Activated T-cell treated with anti-CD3 and anti-CD28 coated beads, Interleukin-2, amount 50 U/mL, for 24 hours (primary cell): ENCODE data around the gene ST3GAL6.

Experiments
- DNase-seq: peaks from one replicate; pipeline ENCODE4 v3.0.0-alpha.2; 2020
- H3K27ac Mint-ChIP-seq: 2 replicates; pipeline ENCODE4 v1.8.0; 2020; ENCODE audit warnings: mild to moderate bottlenecking, mixed read lengths
- H3K27me3 Mint-ChIP-seq: 2 replicates; pipeline ENCODE4 v1.8.0; 2020; ENCODE audit warnings: mixed read lengths
- H3K36me3 Mint-ChIP-seq: 2 replicates; pipeline ENCODE4 v1.8.0; 2020; ENCODE audit warnings: low read depth, mixed read lengths
- H3K4me1 Mint-ChIP-seq: 2 replicates; pipeline ENCODE4 v1.8.0; 2020; ENCODE audit warnings: low read depth, mixed read lengths
- H3K4me3 Mint-ChIP-seq: 2 replicates; pipeline ENCODE4 v1.8.0; 2020; ENCODE audit warnings: mild to moderate bottlenecking, moderate library complexity, mixed read lengths
- H3K9me3 Mint-ChIP-seq: 2 replicates; pipeline ENCODE4 v1.8.0; 2020; ENCODE audit warnings: mixed read lengths

The ST3GAL6 gene

GRCh38 chr3:98763076-98763475, at the start of gene ST3GAL6:
Gene ST3GAL6, plus strand, starts transcription at chr3:98763340. Its CDS starts 5,101 bp downstream, at chr3:98768441.
- Mint-ChIP-seq H3K9me3 (no peaks in the 10 kb centered on the region), H3K27ac (no peak within 1 kb of the TSS), H3K27me3 (peaks cover 24% of the 10 kb centered on the region)

DNA sequence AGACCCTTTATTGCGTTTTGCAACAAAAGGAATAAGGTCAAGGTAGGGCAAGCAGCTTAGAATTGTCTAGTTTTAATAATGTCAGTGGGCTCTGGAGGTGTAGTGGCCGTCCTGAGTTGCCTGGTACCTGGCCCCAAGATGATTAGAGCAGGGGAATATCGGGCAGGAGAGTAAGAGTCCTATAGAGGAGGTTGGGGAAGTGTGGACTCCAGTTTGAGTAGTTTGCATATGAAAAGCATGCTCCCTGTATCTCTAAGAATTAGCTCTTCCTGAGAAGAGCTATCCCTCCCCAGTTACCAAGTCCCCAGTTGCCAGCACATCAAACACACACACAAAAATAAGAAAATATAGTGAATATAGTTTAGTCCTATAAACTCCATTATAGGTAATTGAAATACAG, 49.2 kb upstream of the ST3GAL6 start:
- DNase-seq, result no peak
- Mint-ChIP-seq H3K4me3 (no peak overlapping the region), H3K4me1 (no peaks in the 10 kb centered on the region), H3K27ac (no peak overlapping the region), H3K36me3 (no peaks in the 10 kb centered on the region), H3K9me3 (no peaks in the 10 kb centered on the region), H3K27me3 (peaks cover 3% of the 10 kb centered on the region)

More at GRCh38 chr3:98763076-98763475, at the start of gene ST3GAL6:
- Mint-ChIP-seq H3K4me1 (no peaks in the 10 kb centered on the region), H3K4me3 (no peak within 1 kb of the TSS), H3K36me3 (no peaks in the 10 kb centered on the region)
- no peak for DNase-seq

DNA sequence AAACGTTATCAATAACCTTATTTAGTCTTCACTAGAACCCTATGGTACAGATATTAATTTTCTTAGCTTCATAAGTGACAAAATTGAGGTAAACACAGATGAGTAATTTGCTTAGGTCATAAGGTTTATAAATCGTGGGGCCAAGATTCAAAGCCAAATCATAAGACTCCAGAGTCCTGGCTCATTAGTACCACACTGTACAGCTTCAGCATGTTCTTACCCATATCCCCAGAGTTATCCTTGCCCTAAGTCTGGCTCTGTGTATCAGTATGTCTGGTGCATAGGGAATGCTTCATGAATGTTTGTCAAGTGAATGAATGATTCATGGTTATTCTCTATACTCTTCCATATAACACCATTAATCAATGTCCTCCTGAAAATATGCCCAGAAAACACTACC, 45.6 kb upstream of the ST3GAL6 start:
- no peak overlapping the region for H3K27ac Mint-ChIP-seq

GRCh38 chr3:98718730-98719129, 44.4 kb upstream of the ST3GAL6 start:
- Mint-ChIP-seq H3K27me3 (peaks cover 4% of the 10 kb centered on the region), H3K36me3 (no peaks in the 10 kb centered on the region), H3K4me3 (no peak overlapping the region), H3K4me1 (no peaks in the 10 kb centered on the region), H3K9me3 (no peaks in the 10 kb centered on the region), H3K27ac (no peak overlapping the region)
- DNase-seq, result no peak

More for the DNA sequence above, 45.6 kb upstream of the ST3GAL6 start:
- H3K4me1 Mint-ChIP-seq, result no peaks in the 10 kb centered on the region
- no peaks in the 10 kb centered on the region for H3K9me3 Mint-ChIP-seq
- no peaks in the 10 kb centered on the region for H3K36me3 Mint-ChIP-seq
- no peaks in the 10 kb centered on the region for H3K27me3 Mint-ChIP-seq
- no peak overlapping the region for H3K4me3 Mint-ChIP-seq
- no peak for DNase-seq

DNA sequence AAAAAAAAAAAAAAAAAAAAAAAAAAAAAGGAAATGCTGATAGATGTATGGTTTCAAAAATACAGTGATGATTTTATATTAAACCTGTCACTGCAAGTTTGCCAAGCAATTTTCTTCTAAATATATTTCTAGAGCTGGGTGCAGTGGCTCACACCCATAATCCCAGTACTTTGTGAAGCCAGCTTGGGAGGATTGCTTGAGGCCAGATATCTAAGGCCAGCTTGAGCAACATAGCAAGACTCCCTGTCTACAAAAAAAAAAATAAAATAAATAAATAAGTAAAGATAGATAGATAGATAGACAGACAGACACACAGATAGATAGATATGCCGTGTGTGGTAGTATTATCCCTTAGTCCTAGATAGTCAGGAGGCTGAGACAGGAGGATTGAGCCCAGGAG, 41.4 kb upstream of the ST3GAL6 start:
- no peak for DNase-seq
- Mint-ChIP-seq H3K9me3 (no peaks in the 10 kb centered on the region), H3K4me1 (no peaks in the 10 kb centered on the region), H3K27me3 (peaks cover 13% of the 10 kb centered on the region), H3K27ac (no peak overlapping the region), H3K36me3 (no peaks in the 10 kb centered on the region), H3K4me3 (no peak overlapping the region)

DNA sequence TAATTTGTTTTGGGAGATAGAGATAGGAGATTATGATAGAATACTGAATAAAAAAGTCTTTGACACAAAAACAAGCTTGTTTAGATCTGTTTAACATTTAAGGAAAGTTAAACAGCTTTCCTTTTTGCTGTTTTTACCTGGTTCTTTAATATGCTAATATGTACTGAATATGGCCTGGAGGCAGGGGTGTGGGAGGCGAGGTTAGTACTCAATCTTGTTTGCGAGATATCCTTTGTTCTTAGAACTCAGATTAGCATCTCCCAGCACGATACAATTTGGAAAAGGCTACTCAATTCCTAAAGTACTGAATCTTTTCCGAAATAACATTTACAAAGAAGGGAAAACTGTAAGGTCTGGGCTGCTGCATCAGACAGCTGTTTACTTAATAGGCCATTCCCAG, 40.8 kb upstream of the ST3GAL6 start:
- no peak overlapping the region for H3K27ac Mint-ChIP-seq
- H3K36me3 Mint-ChIP-seq, result no peaks in the 10 kb centered on the region
- no peaks in the 10 kb centered on the region for H3K9me3 Mint-ChIP-seq
- no peaks in the 10 kb centered on the region for H3K4me1 Mint-ChIP-seq
- H3K4me3 Mint-ChIP-seq, result no peak overlapping the region
- peaks cover 18% of the 10 kb centered on the region for H3K27me3 Mint-ChIP-seq
- DNase-seq, result no peak

DNA sequence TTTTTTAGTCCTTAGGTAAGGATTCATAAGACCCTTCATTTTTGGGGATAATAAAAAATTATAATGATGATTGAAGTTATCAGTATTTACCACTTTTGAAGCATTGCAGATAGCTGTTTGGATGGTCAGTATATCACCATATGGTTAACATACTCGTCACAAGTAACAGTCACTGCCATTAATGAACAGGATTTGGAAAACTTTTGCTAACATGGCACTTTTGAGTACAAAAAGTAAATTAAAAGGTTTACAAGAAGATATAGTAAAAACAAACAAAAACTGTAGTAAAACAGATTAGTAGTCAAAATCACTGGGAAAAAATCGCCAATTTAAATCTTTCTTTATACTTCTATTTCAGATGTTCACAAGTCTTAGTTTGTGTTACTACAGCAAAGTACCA, 37.8 kb upstream of the ST3GAL6 start:
- Mint-ChIP-seq H3K9me3 (no peaks in the 10 kb centered on the region), H3K4me1 (no peaks in the 10 kb centered on the region), H3K27me3 (peaks cover 33% of the 10 kb centered on the region), H3K4me3 (no peak overlapping the region), H3K27ac (no peak overlapping the region), H3K36me3 (no peaks in the 10 kb centered on the region)
- no peak for DNase-seq

DNA sequence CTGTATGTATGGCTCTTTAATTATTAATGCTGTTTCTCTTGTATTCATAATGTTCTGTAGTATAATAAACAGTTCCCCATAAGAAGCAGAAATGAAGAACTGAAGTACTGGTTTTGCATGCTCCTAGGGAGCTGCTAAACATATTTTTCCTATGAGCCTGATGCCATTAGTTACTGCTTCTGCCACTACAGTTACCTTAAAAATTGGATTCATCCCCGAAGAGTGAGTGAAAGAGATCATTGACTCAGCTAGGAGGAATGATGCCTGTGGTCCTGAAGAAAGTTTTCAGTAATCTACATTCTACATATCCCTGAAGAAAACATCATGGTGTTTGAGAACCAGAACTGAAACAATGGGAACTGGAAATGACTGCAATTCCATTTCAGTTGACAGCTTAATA, 37.1 kb upstream of the ST3GAL6 start:
- no peak for DNase-seq
- no peak overlapping the region for H3K27ac Mint-ChIP-seq
- H3K27me3 Mint-ChIP-seq, result peaks cover 40% of the 10 kb centered on the region
- no peak overlapping the region for H3K4me3 Mint-ChIP-seq
- H3K36me3 Mint-ChIP-seq, result no peaks in the 10 kb centered on the region
- peaks cover 6% of the 10 kb centered on the region for H3K4me1 Mint-ChIP-seq
- no peaks in the 10 kb centered on the region for H3K9me3 Mint-ChIP-seq

DNA sequence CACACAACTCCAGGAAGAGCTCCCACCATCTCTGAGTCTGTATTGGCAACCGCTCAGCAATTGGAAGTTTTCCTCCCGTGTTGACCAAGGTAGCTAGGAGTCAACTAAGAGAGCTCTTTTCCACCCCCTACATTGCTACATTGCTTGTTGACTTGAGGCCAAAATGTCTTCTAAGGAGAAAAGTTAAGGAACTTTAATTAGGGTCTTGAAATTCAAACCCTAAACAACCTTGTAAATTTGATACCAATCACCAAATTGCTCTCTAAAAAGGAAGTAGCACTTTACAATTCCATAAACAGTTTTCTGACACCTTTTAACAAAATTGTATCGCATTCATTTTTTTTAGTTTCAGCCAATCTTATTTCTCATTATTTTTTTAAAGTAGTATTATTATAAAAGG, 35.5 kb upstream of the ST3GAL6 start:
- H3K4me1 Mint-ChIP-seq, result peaks cover 11% of the 10 kb centered on the region
- peaks cover 55% of the 10 kb centered on the region for H3K27me3 Mint-ChIP-seq
- H3K4me3 Mint-ChIP-seq, result no peak overlapping the region
- H3K36me3 Mint-ChIP-seq, result no peaks in the 10 kb centered on the region
- no peak overlapping the region for H3K27ac Mint-ChIP-seq
- DNase-seq, result no peak
- H3K9me3 Mint-ChIP-seq, result no peaks in the 10 kb centered on the region

DNA sequence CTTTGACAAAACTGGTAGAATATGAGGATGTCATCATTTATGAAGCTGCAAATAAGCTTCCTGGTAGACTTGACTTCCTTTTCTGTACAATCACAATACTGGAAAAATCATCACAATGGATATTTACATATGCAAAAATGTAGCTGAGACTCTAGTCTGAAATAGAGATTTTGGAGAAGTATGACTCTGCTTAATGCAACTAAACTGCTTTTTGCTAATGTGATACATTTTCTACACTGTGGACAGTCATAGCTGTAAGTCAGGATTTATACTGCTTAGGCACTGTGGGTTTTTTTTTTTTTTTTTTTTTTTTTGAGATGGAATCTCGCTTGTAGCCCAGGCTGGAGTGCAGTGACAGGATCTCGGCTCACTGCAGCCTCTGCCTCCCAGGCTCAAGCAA, 34.5 kb upstream of the ST3GAL6 start:
- Mint-ChIP-seq H3K4me1 (peaks cover 17% of the 10 kb centered on the region), H3K27ac (no peak overlapping the region), H3K36me3 (no peaks in the 10 kb centered on the region), H3K9me3 (no peaks in the 10 kb centered on the region), H3K27me3 (peaks cover 62% of the 10 kb centered on the region), H3K4me3 (no peak overlapping the region)
- DNase-seq, result no peak

- no peak for DNase-seq
- Mint-ChIP-seq H3K27me3 (peaks cover 74% of the 10 kb centered on the region), H3K27ac (no peak overlapping the region), H3K4me1 (peaks cover 23% of the 10 kb centered on the region), H3K4me3 (no peak overlapping the region), H3K36me3 (no peaks in the 10 kb centered on the region), H3K9me3 (no peaks in the 10 kb centered on the region)
Measured at GRCh38 chr3:98730338-98730737, 32.8 kb upstream of the ST3GAL6 start.

DNA sequence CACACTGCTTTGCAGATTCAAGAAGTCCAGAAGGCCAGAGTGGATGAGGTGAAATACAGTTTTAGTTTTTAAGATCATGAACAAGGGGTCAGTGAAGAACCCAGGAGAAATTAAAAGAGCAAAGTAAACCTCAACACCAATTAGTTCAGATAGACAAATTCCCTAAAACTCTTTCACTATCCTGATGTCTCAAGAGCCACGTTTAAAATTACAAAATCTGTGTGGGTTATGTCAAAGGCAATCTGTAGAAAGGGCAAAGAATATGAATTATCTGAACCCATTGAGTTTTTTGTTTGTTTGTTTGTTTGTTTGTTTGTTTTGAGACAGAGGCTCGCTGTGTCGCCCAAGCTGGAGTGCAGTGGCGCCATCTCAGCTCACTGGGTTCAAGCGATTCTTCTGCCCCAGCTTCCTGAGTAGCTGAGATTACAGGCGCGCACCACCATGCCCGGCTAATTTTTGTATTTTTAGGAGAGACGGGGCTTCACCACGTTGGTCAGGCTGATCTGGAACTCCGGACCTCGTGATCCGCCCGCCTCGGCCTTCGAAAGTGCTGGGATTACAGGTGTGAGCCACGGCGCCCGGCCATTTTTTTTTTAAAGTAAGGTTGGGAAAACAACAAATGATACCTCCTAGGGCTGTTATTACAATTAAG, 32.1 kb upstream of the ST3GAL6 start:
- Mint-ChIP-seq H3K27me3 (peaks cover 80% of the 10 kb centered on the region), H3K27ac (no peak overlapping the region), H3K36me3 (no peaks in the 10 kb centered on the region), H3K9me3 (no peaks in the 10 kb centered on the region), H3K4me3 (no peak overlapping the region), H3K4me1 (peaks cover 23% of the 10 kb centered on the region)
- DNase-seq, result no peak

GRCh38 chr3:98731720-98732285, 31.3 kb upstream of the ST3GAL6 start:
- H3K27me3 Mint-ChIP-seq, result peaks cover 79% of the 10 kb centered on the region
- no peak overlapping the region for H3K27ac Mint-ChIP-seq
- H3K4me3 Mint-ChIP-seq, result peak overlapping the region; percentile 75
- H3K36me3 Mint-ChIP-seq, result no peaks in the 10 kb centered on the region
- peaks cover 23% of the 10 kb centered on the region for H3K4me1 Mint-ChIP-seq
- DNase-seq, result no peak
- no peaks in the 10 kb centered on the region for H3K9me3 Mint-ChIP-seq

DNA sequence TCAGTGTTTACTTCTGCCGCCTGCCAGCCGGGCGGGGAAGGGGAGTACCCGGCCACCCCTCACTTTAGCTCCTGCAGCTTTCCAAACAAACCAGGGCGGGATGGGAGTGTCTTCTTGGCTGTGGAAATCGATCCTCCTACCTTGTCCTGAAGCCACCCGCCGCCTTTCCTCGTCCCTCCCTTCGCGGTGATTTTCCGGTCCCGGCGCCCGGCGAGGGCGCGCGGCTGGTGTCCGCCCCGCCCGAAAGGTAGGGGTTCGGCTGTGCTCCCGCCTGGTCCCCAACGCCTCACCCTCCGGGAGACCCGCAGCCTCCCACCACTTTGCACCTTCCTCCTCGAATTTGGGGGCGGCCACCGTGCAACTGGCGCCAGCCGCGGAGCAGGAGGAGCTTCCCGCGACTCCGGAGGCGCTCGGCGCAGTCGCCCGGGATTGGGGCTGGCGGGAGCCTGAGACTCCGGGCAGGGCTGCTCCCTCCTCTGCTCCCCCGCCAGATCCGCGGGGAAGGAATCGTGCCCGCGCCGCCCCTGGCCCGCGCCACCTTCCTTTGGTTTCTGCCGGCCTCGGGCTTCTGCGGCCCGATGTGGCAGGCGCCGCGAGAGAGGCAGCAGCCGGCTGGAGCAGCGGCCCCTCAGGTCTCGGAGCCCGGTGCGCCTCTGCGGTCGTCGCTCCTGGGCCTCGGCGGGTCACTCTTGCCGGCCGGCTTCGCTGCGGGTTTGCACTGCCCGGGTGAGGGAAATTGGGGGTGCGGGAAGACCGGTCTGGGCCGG, 30.7 kb upstream of the ST3GAL6 start:
- H3K27ac Mint-ChIP-seq, result no peak overlapping the region
- DNase-seq, result peak; percentile 44
- no peaks in the 10 kb centered on the region for H3K9me3 Mint-ChIP-seq
- peaks cover 76% of the 10 kb centered on the region for H3K27me3 Mint-ChIP-seq
- H3K4me1 Mint-ChIP-seq, result peaks cover 23% of the 10 kb centered on the region
- peak overlapping the region; percentile 75 for H3K4me3 Mint-ChIP-seq
- H3K36me3 Mint-ChIP-seq, result no peaks in the 10 kb centered on the region
